HEK293 (cell line): ENCODE results near the gene HMGN3.

Source experiments
- BCL11A ChIP-seq: fragments of 450-650 bp; formaldehyde crosslinking; IDR thresholded peaks from 2 replicates; pipeline ENCODE4 v1.5.1; 2016; ENCODE audit warnings: low read depth, missing biosample characterization, missing genetic modification characterization
- GFI1B ChIP-seq: fragments of 450-650 bp; formaldehyde crosslinking; IDR thresholded peaks from 2 replicates; pipeline ENCODE4 v1.5.1; 2016; ENCODE audit warnings: missing biosample characterization, missing genetic modification characterization
- GLIS1 ChIP-seq: fragments of 450-650 bp; formaldehyde crosslinking; IDR thresholded peaks from 2 replicates; pipeline ENCODE4 v1.5.1; 2016; ENCODE audit warnings: missing biosample characterization, missing genetic modification characterization
- KLF9 ChIP-seq: fragments of 450-650 bp; formaldehyde crosslinking; IDR thresholded peaks from 2 replicates; pipeline ENCODE4 v1.5.1; 2016; ENCODE audit warnings: missing biosample characterization, missing genetic modification characterization, low read depth
- REST ChIP-seq: fragments of 450-650 bp; formaldehyde crosslinking; IDR thresholded peaks from 2 replicates; pipeline ENCODE4 v1.5.1; 2016; ENCODE audit warnings: missing biosample characterization, missing genetic modification characterization
- SP7 ChIP-seq: fragments of 450-650 bp; formaldehyde crosslinking; IDR thresholded peaks from 2 replicates; pipeline ENCODE4 v1.5.1; 2016; ENCODE audit warnings: missing biosample characterization, missing genetic modification characterization
- TRIM28 ChIP-seq: IDR thresholded peaks from 2 replicates; pipeline ENCODE4 v1.6.1; 2011; ENCODE audit warnings: low read length, control low read depth, borderline replicate concordance
- ZBTB10 ChIP-seq: fragments of 450-650 bp; formaldehyde crosslinking; IDR thresholded peaks from 2 replicates; pipeline ENCODE4 v1.5.1; 2016; ENCODE audit warnings: missing biosample characterization, missing genetic modification characterization
- ZBTB17 ChIP-seq: fragments of 450-650 bp; formaldehyde crosslinking; IDR thresholded peaks from 2 replicates; pipeline ENCODE4 v1.5.1; 2016; ENCODE audit warnings: missing biosample characterization, missing genetic modification characterization
- ZBTB26 ChIP-seq: fragments of 450-650 bp; formaldehyde crosslinking; optimal IDR thresholded peaks from 2 replicates; pipeline ENCODE3; 2016; ENCODE audit warnings: missing biosample characterization, mild to moderate bottlenecking, missing genetic modification characterization
- ZBTB44 ChIP-seq: fragments of 450-650 bp; IDR thresholded peaks from 2 replicates; pipeline ENCODE4 v1.5.1; 2018; ENCODE audit warnings: missing biosample characterization, mild to moderate bottlenecking, missing genetic modification characterization
- ZEB2 ChIP-seq: fragments of 450-650 bp; formaldehyde crosslinking; IDR thresholded peaks from 2 replicates; pipeline ENCODE4 v1.5.1; 2016; ENCODE audit warnings: missing biosample characterization, missing genetic modification characterization
- ZFHX2 ChIP-seq: fragments of 450-650 bp; formaldehyde crosslinking; conservative IDR thresholded peaks from 2 replicates; pipeline ENCODE4 v1.5.1; 2016; ENCODE audit warnings: missing biosample characterization, missing genetic modification characterization
- ZNF23 ChIP-seq: fragments of 450-650 bp; formaldehyde crosslinking; IDR thresholded peaks from 2 replicates; pipeline ENCODE4 v1.5.1; 2016; ENCODE audit warnings: missing biosample characterization, missing genetic modification characterization, borderline replicate concordance
- ZNF324 ChIP-seq: fragments of 450-650 bp; formaldehyde crosslinking; IDR thresholded peaks from 2 replicates; pipeline ENCODE4 v1.5.1; 2016; ENCODE audit warnings: missing biosample characterization, missing genetic modification characterization
- ZNF341 ChIP-seq: fragments of 450-650 bp; formaldehyde crosslinking; IDR thresholded peaks from 2 replicates; pipeline ENCODE4; 2016; ENCODE audit warnings: low read depth, missing biosample characterization, missing genetic modification characterization
- ZNF391 ChIP-seq: fragments of 450-650 bp; formaldehyde crosslinking; IDR thresholded peaks from 2 replicates; pipeline ENCODE4 v1.5.1; 2016; ENCODE audit warnings: low read depth, missing biosample characterization, missing genetic modification characterization, borderline replicate concordance
- ZNF398 ChIP-seq: fragments of 450-650 bp; formaldehyde crosslinking; IDR thresholded peaks from 2 replicates; pipeline ENCODE4 v1.5.1; 2017; ENCODE audit warnings: missing biosample characterization, missing genetic modification characterization
- ZNF404 ChIP-seq: fragments of 450-650 bp; formaldehyde crosslinking; IDR thresholded peaks from 2 replicates; pipeline ENCODE4 v1.5.1; 2017; ENCODE audit warnings: missing biosample characterization, missing genetic modification characterization
- ZNF488 ChIP-seq: fragments of 450-650 bp; formaldehyde crosslinking; IDR thresholded peaks from 2 replicates; pipeline ENCODE4 v1.5.1; 2016; ENCODE audit warnings: missing biosample characterization, missing genetic modification characterization
- ZNF501 ChIP-seq: fragments of 450-650 bp; formaldehyde crosslinking; IDR thresholded peaks from 2 replicates; pipeline ENCODE4 v1.5.1; 2016; ENCODE audit warnings: missing biosample characterization, missing genetic modification characterization
- ZNF510 ChIP-seq: fragments of 450-650 bp; formaldehyde crosslinking; IDR thresholded peaks from 2 replicates; pipeline ENCODE4 v1.5.1; 2018; ENCODE audit warnings: mild to moderate bottlenecking, missing genetic modification characterization, missing biosample characterization; ENCODE audit not compliant: insufficient replicate concordance
- ZNF548 ChIP-seq: fragments of 450-650 bp; formaldehyde crosslinking; IDR thresholded peaks from 2 replicates; pipeline ENCODE4 v1.5.1; 2016; ENCODE audit warnings: missing biosample characterization, missing genetic modification characterization
- ZNF629 ChIP-seq: fragments of 450-650 bp; formaldehyde crosslinking; IDR thresholded peaks from 2 replicates; pipeline ENCODE4 v1.5.1; 2017; ENCODE audit warnings: missing biosample characterization, missing genetic modification characterization
- ZNF692 ChIP-seq: fragments of 450-650 bp; formaldehyde crosslinking; IDR thresholded peaks from 2 replicates; pipeline ENCODE4 v1.5.1; 2016; ENCODE audit warnings: missing biosample characterization, missing genetic modification characterization
- ZNF777 ChIP-seq: fragments of 450-650 bp; formaldehyde crosslinking; IDR thresholded peaks from 2 replicates; pipeline ENCODE4 v1.5.1; 2017; ENCODE audit warnings: missing biosample characterization, missing genetic modification characterization, borderline replicate concordance

Gene HMGN3

GRCh38 chr6:79233611-79234149 lies 802 bp downstream of the HMGN3 start (continued):
- TF ChIP-seq ZBTB10 (tag by site-specific recombination): peak; percentile 80
- 0 out of 2 replicates have a peak, but pooled peaks have one; percentile 7 for TF ChIP-seq ZBTB17
- peak; percentile 85 for TF ChIP-seq ZNF341 (tag by site-specific recombination)
- peak; percentile 63; the same call in 1 of the 2 replicates for TF ChIP-seq BCL11A
- TF ChIP-seq GLIS1: peak; percentile 67
- TF ChIP-seq TRIM28: peak; percentile 81; the same call in 1 of the 2 replicates
- TF ChIP-seq ZNF510 (tag by site-specific recombination): peak; percentile 49
- peak; percentile 98 for TF ChIP-seq ZNF501 (tag by site-specific recombination)
- peak; percentile 60 for TF ChIP-seq ZNF629 (tag by site-specific recombination)
- peak; percentile 81 for TF ChIP-seq ZNF398
- TF ChIP-seq ZNF777 (tag by site-specific recombination): 0 out of 2 replicates have a peak, but pooled peaks have one; percentile 21
- TF ChIP-seq ZNF488 (tag by site-specific recombination): no peak
- no peak for TF ChIP-seq ZNF23 (tag by site-specific recombination)
- TF ChIP-seq ZNF692: no peak; the same call in none of the 2 replicates
- 0 out of 2 replicates have a peak, but pooled peaks have one; percentile 20 for TF ChIP-seq GFI1B (tag by site-specific recombination)
- peak; percentile 6; the same call in 1 of the 2 replicates for TF ChIP-seq ZFHX2 (tag by site-specific recombination)
- TF ChIP-seq ZBTB26 (tag by site-specific recombination): peak; percentile 84
- 0 out of 2 replicates have a peak, but pooled peaks have one; percentile 17 for TF ChIP-seq ZBTB44 (tag by site-specific recombination)
- peak; percentile 87 for TF ChIP-seq ZEB2 (tag by site-specific recombination)
- TF ChIP-seq REST (tag by site-specific recombination): no peak
- no peak for TF ChIP-seq ZNF404 (tag by site-specific recombination)
- peak; percentile 62 for TF ChIP-seq KLF9 (tag by site-specific recombination)
- TF ChIP-seq SP7 (tag by site-specific recombination): peak; percentile 80
- TF ChIP-seq ZNF548 (tag by site-specific recombination): peak; percentile 92
- TF ChIP-seq ZNF324 (tag by site-specific recombination): peak; percentile 77; the same call in 1 of the 2 replicates
- peak; percentile 45; the same call in 1 of the 2 replicates for TF ChIP-seq ZNF391
